Neural crest cell (in vitro differentiated cells): ENCODE measurements around the gene SIGLECL1. TPM values are rescaled to one million over a fixed set of nuclear protein-coding genes. Genes with fewer than 3 reads are reported as not detected.
A peak's percentile ranks its signal among the peaks of the same experiment; 100 is the strongest.

Experiments
- DNase-seq: peaks from one replicate; pipeline ENCODE4 v3.0.0; 2021; ENCODE audit warnings: low read depth, mixed read lengths, low spot score
- H3K27ac Mint-ChIP-seq: one replicate; pipeline ENCODE4 v1.8.0; 2021; ENCODE audit warnings: mild to moderate bottlenecking, mixed read lengths; ENCODE audit not compliant: unreplicated experiment
- H3K27me3 Mint-ChIP-seq: 2 replicates; pipeline ENCODE4 v1.8.0; 2021; ENCODE audit warnings: low read depth, mild to moderate bottlenecking, mixed read lengths
- H3K36me3 Mint-ChIP-seq: 2 replicates; pipeline ENCODE4 v1.8.0; 2021; ENCODE audit warnings: low read depth, mild to moderate bottlenecking, mixed read lengths
- H3K4me1 Mint-ChIP-seq: 2 replicates; pipeline ENCODE4 v1.8.0; 2021; ENCODE audit warnings: mixed read lengths
- H3K4me3 Mint-ChIP-seq: one replicate; pipeline ENCODE4 v1.8.0; 2021; ENCODE audit warnings: mild to moderate bottlenecking, mixed read lengths
- H3K9me3 Mint-ChIP-seq: 2 replicates; pipeline ENCODE4 v1.8.0; 2021; ENCODE audit warnings: mixed read lengths
- total RNA-seq: library from RNA; stranded (reverse); gene quantifications from 2 replicates; pipeline ENCODE4 v1.2.1, GENCODE V29; 2021
- TF ChIP-seq, protein P1 (sequence below): fragments of 200-600 bp; sonication (generic); conservative IDR thresholded peaks from 2 replicates; pipeline ENCODE4 v1.5.0; 2021; ENCODE audit warnings: antibody characterized with exemption, mild to moderate bottlenecking

SIGLECL1 gene
- total RNA-seq, 1 donor from 2014 or later = not detected

DNA sequence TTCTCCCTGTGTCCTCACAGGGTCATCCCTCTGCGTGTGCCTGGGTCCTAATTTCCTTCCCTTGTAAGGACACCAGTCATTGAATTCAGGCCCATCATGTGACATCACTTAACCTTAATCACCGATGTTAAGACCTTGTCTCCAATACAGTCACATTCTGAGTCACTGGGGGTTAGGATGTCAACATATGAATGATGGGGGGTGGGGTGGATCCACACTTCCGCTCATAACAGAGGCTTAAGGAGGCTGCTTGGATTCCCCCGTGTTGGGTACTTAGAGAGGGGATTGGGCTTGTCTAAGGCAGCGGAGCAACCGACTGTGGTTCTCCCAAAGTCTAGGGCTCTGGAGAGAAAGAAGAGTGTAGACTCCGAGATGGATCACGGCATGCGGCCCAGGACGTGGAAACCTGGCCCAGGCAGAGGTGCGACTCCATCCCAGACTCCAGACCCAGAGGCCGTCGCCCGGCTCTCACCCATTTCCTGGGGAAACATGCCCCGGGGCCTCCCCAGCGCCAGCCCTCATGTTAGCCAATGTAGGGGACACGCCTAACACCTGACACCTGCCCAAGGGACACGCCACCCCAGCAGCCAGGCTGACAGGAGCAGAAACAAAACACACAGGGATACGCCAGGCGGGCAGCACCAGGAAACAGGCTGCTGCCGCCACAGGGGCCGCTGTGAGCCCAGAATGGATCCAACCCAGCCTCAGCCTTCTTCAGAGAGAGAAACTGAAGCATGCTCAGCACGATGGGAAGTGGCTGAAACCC lies 43.5 kb downstream of the SIGLECL1 start:
- TF ChIP-seq, protein P1, sequence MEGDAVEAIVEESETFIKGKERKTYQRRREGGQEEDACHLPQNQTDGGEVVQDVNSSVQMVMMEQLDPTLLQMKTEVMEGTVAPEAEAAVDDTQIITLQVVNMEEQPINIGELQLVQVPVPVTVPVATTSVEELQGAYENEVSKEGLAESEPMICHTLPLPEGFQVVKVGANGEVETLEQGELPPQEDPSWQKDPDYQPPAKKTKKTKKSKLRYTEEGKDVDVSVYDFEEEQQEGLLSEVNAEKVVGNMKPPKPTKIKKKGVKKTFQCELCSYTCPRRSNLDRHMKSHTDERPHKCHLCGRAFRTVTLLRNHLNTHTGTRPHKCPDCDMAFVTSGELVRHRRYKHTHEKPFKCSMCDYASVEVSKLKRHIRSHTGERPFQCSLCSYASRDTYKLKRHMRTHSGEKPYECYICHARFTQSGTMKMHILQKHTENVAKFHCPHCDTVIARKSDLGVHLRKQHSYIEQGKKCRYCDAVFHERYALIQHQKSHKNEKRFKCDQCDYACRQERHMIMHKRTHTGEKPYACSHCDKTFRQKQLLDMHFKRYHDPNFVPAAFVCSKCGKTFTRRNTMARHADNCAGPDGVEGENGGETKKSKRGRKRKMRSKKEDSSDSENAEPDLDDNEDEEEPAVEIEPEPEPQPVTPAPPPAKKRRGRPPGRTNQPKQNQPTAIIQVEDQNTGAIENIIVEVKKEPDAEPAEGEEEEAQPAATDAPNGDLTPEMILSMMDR = no peak
- peaks cover 12% of the 10 kb centered on the region for H3K4me1 Mint-ChIP-seq
- peaks cover 25% of the 10 kb centered on the region for H3K27me3 Mint-ChIP-seq
- no peaks in the 10 kb centered on the region for H3K36me3 Mint-ChIP-seq
- H3K4me3 Mint-ChIP-seq = no peak overlapping the region
- no peak for DNase-seq
- no peak overlapping the region for H3K27ac Mint-ChIP-seq
- H3K9me3 Mint-ChIP-seq = no peaks in the 10 kb centered on the region

DNA sequence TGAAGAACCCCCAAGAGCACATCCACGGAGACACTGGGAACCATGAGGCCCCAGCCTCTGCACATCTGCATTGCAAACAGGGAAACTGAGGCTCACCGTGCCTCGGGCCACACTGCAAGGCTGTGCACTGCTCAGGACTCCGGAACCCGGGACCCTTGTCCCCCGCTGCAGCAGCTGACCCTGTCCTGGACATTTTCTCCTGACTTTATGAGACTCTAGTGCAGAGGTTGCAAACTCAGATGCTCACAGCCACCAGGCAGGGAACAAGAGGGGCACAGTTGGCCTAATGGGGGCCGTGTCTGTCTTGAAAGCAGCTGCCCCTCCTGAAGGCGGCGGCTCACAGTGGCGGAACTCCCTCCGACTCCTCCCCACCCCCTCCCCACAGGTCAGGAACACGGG lies 44.1 kb downstream of the SIGLECL1 start:
- H3K4me3 Mint-ChIP-seq = no peak overlapping the region
- TF ChIP-seq, protein P1 = no peak
- H3K27me3 Mint-ChIP-seq = peaks cover 25% of the 10 kb centered on the region
- peaks cover 12% of the 10 kb centered on the region for H3K4me1 Mint-ChIP-seq
- H3K27ac Mint-ChIP-seq = no peak overlapping the region
- H3K36me3 Mint-ChIP-seq = no peaks in the 10 kb centered on the region
- H3K9me3 Mint-ChIP-seq = no peaks in the 10 kb centered on the region
- DNase-seq = no peak

DNA sequence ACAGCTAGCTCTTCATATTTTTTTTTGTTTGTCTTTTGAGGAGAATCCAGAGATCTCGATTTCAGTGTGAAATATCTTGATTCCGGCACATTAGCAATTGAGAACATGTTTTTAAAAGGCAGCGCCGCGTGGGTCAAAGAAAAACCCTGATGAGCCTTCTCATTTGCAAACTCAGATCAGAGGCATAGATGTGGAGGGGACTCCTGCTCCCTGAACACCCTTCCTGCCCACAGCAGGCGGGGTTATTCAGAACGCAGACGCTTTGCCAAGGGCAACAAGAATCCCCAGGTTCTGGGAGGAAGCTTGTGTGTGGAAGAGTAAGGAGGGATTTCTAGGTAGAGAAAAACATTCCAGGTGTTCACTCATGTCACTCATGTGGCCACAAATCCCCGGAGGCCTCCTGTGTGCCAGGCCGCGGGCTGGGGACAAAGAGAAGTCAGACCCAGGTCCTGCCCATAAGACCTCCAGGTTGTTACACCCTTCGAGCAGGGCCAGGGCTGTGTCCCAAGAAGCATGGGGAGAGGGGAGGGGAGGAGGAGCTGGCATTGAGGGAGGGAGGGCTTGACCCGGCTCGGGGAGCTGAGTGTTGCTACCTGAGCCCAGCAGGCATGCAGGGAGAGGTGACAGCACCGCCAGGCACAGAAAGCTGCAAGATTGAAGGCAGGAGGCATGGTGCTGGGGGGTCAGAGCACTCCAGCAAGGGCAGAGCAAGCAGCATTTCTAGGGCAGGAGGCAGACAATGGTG lies 44.7 kb downstream of the SIGLECL1 start:
- Mint-ChIP-seq H3K4me1 (peaks cover 16% of the 10 kb centered on the region), H3K4me3 (no peak overlapping the region), H3K36me3 (no peaks in the 10 kb centered on the region), H3K27ac (no peak overlapping the region), H3K27me3 (peaks cover 23% of the 10 kb centered on the region), H3K9me3 (no peaks in the 10 kb centered on the region)
- no peak for DNase-seq
- TF ChIP-seq, protein P1 = no peak

DNA sequence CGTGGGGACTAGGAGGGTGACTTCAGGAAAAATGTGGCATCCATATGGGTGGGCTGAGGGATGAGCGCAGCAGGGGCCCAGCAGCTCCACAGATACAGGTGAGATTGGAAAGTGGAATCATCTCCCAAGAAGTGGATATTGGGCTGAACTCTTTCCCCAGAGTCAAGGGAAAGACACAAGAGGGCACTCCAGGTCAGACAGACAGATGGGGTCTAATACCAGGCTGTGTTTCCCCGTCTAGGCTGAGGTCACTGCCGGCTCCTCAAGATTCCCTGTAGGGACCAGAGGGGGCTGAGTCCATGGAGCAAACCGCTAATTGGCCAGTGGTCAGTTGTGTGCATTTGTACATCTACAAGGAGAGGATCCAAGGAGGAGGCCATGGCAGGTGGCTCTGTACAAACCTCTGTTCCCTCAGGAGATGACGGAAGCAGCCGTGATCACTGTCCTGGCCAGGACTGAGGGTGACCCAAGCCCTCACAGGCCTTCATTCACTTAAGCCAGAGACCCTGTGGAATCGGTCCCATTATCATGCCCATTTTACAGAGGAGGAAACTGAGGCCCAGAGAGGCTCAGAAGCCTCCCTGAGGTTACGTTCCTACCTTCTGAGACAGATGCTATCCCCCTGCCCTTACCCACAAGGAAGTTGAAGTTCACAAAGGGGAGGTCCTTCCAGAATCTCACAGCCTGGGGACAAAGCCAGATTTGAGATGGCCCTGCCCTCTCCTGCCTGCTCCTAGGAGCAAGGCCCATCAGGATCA lies 45.6 kb downstream of the SIGLECL1 start:
- H3K27ac Mint-ChIP-seq = no peak overlapping the region
- H3K27me3 Mint-ChIP-seq = peaks cover 22% of the 10 kb centered on the region
- TF ChIP-seq, protein P1 = peak; percentile 14
- H3K4me1 Mint-ChIP-seq = peaks cover 16% of the 10 kb centered on the region
- H3K9me3 Mint-ChIP-seq = no peaks in the 10 kb centered on the region
- DNase-seq = no peak
- no peaks in the 10 kb centered on the region for H3K36me3 Mint-ChIP-seq
- no peak overlapping the region for H3K4me3 Mint-ChIP-seq

DNA sequence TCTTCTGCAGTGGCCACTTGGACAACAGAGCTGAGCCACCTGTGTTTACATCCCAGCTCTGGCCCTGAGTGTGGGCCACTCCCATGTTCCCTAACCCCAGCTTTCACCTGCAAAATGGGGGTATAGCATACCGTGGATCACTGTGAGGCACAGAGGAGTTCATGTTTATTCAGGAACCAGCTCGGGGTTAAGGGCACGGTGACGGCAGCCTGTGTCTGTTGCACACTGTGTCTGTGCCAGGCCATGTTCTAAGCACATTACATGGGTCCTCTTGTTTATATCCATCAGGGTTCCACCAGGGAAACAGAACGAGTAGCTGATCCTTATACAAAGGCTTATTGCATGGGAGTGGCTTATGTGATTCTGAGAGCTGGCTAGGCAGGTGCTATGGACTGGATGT lies 46.5 kb downstream of the SIGLECL1 start:
- no peak overlapping the region for H3K4me3 Mint-ChIP-seq
- H3K27ac Mint-ChIP-seq = no peak overlapping the region
- H3K27me3 Mint-ChIP-seq = peaks cover 22% of the 10 kb centered on the region
- H3K4me1 Mint-ChIP-seq = peaks cover 16% of the 10 kb centered on the region
- no peaks in the 10 kb centered on the region for H3K36me3 Mint-ChIP-seq
- no peaks in the 10 kb centered on the region for H3K9me3 Mint-ChIP-seq
- no peak for DNase-seq
- TF ChIP-seq, protein P1 = no peak
